Heart right ventricle (tissue), 16 donors: ENCODE data around the gene CD200. TPM values are rescaled to one million over a fixed set of nuclear protein-coding genes. Genes with fewer than 3 reads are reported as not detected.

ENCODE experiments used
- ATAC-seq, 8 donors: fragments of 200-7000 bp; cut with Tn5 transposase; one replicate each; pipeline ENCODE4 v1.9.1; 2020; ENCODE audit warnings: mild to moderate bottlenecking in 8 of 8, moderate library complexity in 8 of 8, moderate number of reproducible peaks in 1 of 8
- DNase-seq, 2 donors: peaks; one replicate each; pipeline ENCODE4 v3.0.0-alpha.2; 2020
- H3K27ac ChIP-seq, 10 donors: fragments of 200-600 bp; sonication (generic) in 2 of 10; one replicate each; pipeline versions ENCODE4 v1.5.0 to v1.8.0; 2020 to 2022; ENCODE audit warnings: mild to moderate bottlenecking in 3 of 10
- H3K27me3 ChIP-seq, 7 donors: fragments of 200-600 bp; one replicate each; pipeline ENCODE4 v1.8.0; 2021 to 2022; ENCODE audit warnings: mild to moderate bottlenecking in 2 of 7
- H3K36me3 ChIP-seq, 9 donors: fragments of 200-600 bp; sonication (generic) in 1 of 9; one replicate each; pipeline versions ENCODE4 v1.5.0 to v1.8.0; 2020 to 2022; ENCODE audit warnings: mild to moderate bottlenecking in 2 of 9
- H3K4me1 ChIP-seq, 9 donors: fragments of 200-600 bp; sonication (generic) in 1 of 9; one replicate each; pipeline versions ENCODE4 v1.5.0 to v1.8.0; 2020 to 2022; ENCODE audit warnings: mild to moderate bottlenecking in 4 of 9
- H3K4me3 ChIP-seq, 10 donors: fragments of 200-600 bp; sonication (generic) in 2 of 10; one replicate each; pipeline versions ENCODE4 v1.5.0 to v1.8.0; 2020 to 2022; ENCODE audit warnings: mild to moderate bottlenecking in 7 of 10, moderate library complexity in 2 of 10
- H3K9me3 ChIP-seq, 11 donors: fragments of 200-600 bp in 10 of 11; sonication (generic) in 2 of 11; one replicate each; pipeline versions ENCODE4 v1.5.0 to v1.8.0; 2013 to 2022; ENCODE audit warnings: mild to moderate bottlenecking in 2 of 11, control low read depth in 1 of 11, moderate library complexity in 1 of 11
- CTCF ChIP-seq, 9 donors: fragments of 200-600 bp; sonication (generic) in 2 of 9; IDR thresholded peaks; one replicate each; pipeline versions ENCODE4 v1.5.0 to v1.8.0; 2021 to 2022; ENCODE audit warnings: antibody characterized with exemption in 9 of 9, mild to moderate bottlenecking in 5 of 9, moderate library complexity in 1 of 9
- WGBS, 2 donors: extraction: QIAGEN DNeasy Blood & Tissue Kit; methylation state at CpG; one replicate each; pipeline ENCODE4 v1.1.7; 2013; ENCODE audit warnings: inconsistent platforms in 1 of 2; 5-methylcytosine and 5-hydroxymethylcytosine counted together
- intact Hi-C, 10 donors: fragments of 100-400 bp; cut with DNase I; formaldehyde crosslinking; loops; one replicate each; pipeline versions ENCODE4 v1.11.1 to v1.14.2; 2022
- polyA plus RNA-seq, 2 donors: library from polyadenylated mRNA; stranded (reverse); fragments of 200-250 nt; gene quantifications; one replicate each; pipeline ENCODE4 v1.2.3, GENCODE V29; 2013
- total RNA-seq, 10 donors: library from RNA; stranded (reverse); fragmentation: NEBNext Ultra II Directional in 3 of 10; extraction: Animal tissue kit (Norgen Biotek cat#: 25700) in 3 of 10; gene quantifications; one replicate each; pipeline versions ENCODE4 v1.2.1 to v1.2.4, GENCODE V29; 2021 to 2023
- donor health status: Arrhythmogenic right ventricular cardiomyopathy.
- donor health status: ischemic (EF 13 %, LVEDD 7.1; RV severe dilation, severe dysfunction).
- donor health status: healthy with polysubstance abuse.
- donor health status: DM: no; HTN: yes; CAD: no.
- donor health status: DM: no; HTN: no; CAD: no.
- donor health status: ischemic (EF 25% LVEDD 6.9; RV normal size, moderate dysfunction).
- donor health status: ischemic (EF 25% LVEDD 5.7; RV mildly dilated, moderate dysfunction).
- donor health status: healthy.
- donor health status: DM: yes; HTN: yes; CAD: no.
- donor health status: Ischemic cardiomyopathy.
- donor health status: ischemic (EF 35%, LVEDD 5.7; RV mildly dilated, moderate dysfunction).
- donor health status: nonischemic (EF 11% LVEDD 7.7; RV severe dilation, severe dysfunction).
- donor health status: DM: yes; HTN: yes; CAD: no.
- donor health status: PGD.
- donor health status: ischemic (EF 29% LVEDD 5.4; RV normal size, mild dysfunction).
- donor health status: nonischemic (EF 23%, LVEDD 6.1; RV moderate dilation, normal function).

CD200 gene
- total and polyA plus RNA-seq, 12 donors: 0.44 to 3.3 (median 1.2) TPM

- intact Hi-C loops: no loop called here
- no peaks in the 10 kb centered on the region for H3K27me3 ChIP-seq
- no peak overlapping the region for H3K4me3 ChIP-seq
- DNase-seq: no peak
- no peak for TF ChIP-seq CTCF (IDR thresholded peaks at IDR 0.05)
- H3K36me3 ChIP-seq: peaks cover 0 to 25% (median 6%) of the 10 kb centered on the region in 9 donors
- no peak for ATAC-seq
- 79 to 89% methylated on average over 2 of the region's 2 CpGs for WGBS, 2 donors
- H3K9me3 ChIP-seq: peaks cover 0 to 14% (median 0%) of the 10 kb centered on the region in 11 donors
- H3K27ac ChIP-seq: peak overlapping the region in 1 of 10 donors; percentile 15
- peaks cover 0 to 10% (median 0%) of the 10 kb centered on the region in 9 donors for H3K4me1 ChIP-seq
Observed at GRCh38 chr3:112341386-112341785, 8.4 kb downstream of the CD200 start.

- peaks cover 0 to 64% (median 10%) of the 10 kb centered on the region in 9 donors for H3K36me3 ChIP-seq
- DNase-seq (no peak), ATAC-seq (no peak)
- no peak overlapping the region for H3K27ac ChIP-seq
- no peak overlapping the region for H3K4me3 ChIP-seq
- 85 to 91% methylated on average over 2 of the region's 2 CpGs for WGBS, 2 donors
- TF ChIP-seq CTCF (IDR thresholded peaks at IDR 0.05): no peak
- H3K27me3 ChIP-seq: no peaks in the 10 kb centered on the region
- peaks cover 0 to 14% (median 0%) of the 10 kb centered on the region in 11 donors for H3K9me3 ChIP-seq
- H3K4me1 ChIP-seq: peaks cover 0 to 31% (median 7%) of the 10 kb centered on the region in 9 donors
- intact Hi-C loops: no loop called here
Observed at GRCh38 chr3:112345681-112346080, 12.7 kb downstream of the CD200 start.

- H3K9me3 ChIP-seq: peaks cover 0 to 14% (median 0%) of the 10 kb centered on the region in 11 donors
- no peak for ATAC-seq
- no peak overlapping the region for H3K4me3 ChIP-seq
- peaks cover 0 to 64% (median 10%) of the 10 kb centered on the region in 9 donors for H3K36me3 ChIP-seq
- no peaks in the 10 kb centered on the region for H3K27me3 ChIP-seq
- H3K4me1 ChIP-seq: peaks cover 0 to 40% (median 7%) of the 10 kb centered on the region in 9 donors
- WGBS, 2 donors: 83 to 87% methylated on average over 3 of the region's 3 CpGs
- DNase-seq: no peak
- no peak for TF ChIP-seq CTCF (IDR thresholded peaks at IDR 0.05)
- intact Hi-C loops: no loop called here
- no peak overlapping the region for H3K27ac ChIP-seq
Observed at GRCh38 chr3:112346491-112347122, 13.7 kb downstream of the CD200 start.

- no peak for ATAC-seq
- H3K4me1 ChIP-seq: peaks cover 0 to 62% (median 13%) of the 10 kb centered on the region in 9 donors
- WGBS, 2 donors: 88 to 90% methylated on average over 1 of the region's 1 CpG
- no peak overlapping the region for H3K4me3 ChIP-seq
- intact Hi-C loops: no loop called here
- H3K36me3 ChIP-seq: peaks cover 0 to 64% (median 10%) of the 10 kb centered on the region in 9 donors
- no peak for DNase-seq
- peaks cover 0 to 3% (median 0%) of the 10 kb centered on the region in 11 donors for H3K9me3 ChIP-seq
- TF ChIP-seq CTCF (IDR thresholded peaks at IDR 0.05): no peak
- peak overlapping the region in 1 of 10 donors; percentile 2 for H3K27ac ChIP-seq
- H3K27me3 ChIP-seq: no peaks in the 10 kb centered on the region
Observed at GRCh38 chr3:112348943-112349342, 16.0 kb downstream of the CD200 start.
